HEK293T (cell line): ENCODE data around the gene FAM81A.
"Not testable (repeated sequence)": the region's sequence is repeated elsewhere in the genome, so short reads cannot be mapped to it uniquely, and the experiment has no call there.

Experiments
- CTCF ChIA-PET: fragments of 350-600 bp; formaldehyde crosslinking; extraction: SDS; loops from one replicate; lab custom pipeline; 2021; ENCODE audit warnings: antibody characterized with exemption, inconsistent platforms; lab: Yijun Ruan, JAX
- POLR2A ChIA-PET: fragments of 350-600 bp; formaldehyde crosslinking; extraction: SDS; loops from one replicate; lab custom pipeline; 2020; ENCODE audit warnings: antibody characterized with exemption, inconsistent platforms; lab: Yijun Ruan, JAX
- DNase-seq: peaks from one replicate; pipeline ENCODE4 v3.0.0; 2012; ENCODE audit warnings: mixed read lengths; ENCODE audit errors: extremely low spot score
- ARNT ChIP-seq: fragments of 450-650 bp; IDR thresholded peaks from 2 replicates; pipeline ENCODE4 v1.6.1; 2017; ENCODE audit warnings: mild to moderate bottlenecking
- BHLHE40 ChIP-seq: fragments of 450-650 bp; IDR thresholded peaks from 2 replicates; pipeline ENCODE4 v1.6.1; 2016; ENCODE audit warnings: mild to moderate bottlenecking, moderate library complexity, borderline replicate concordance
- CTBP1 ChIP-seq: fragments of 450-650 bp; IDR thresholded peaks from 2 replicates; pipeline ENCODE4 v1.6.1; 2016; ENCODE audit warnings: borderline replicate concordance
- ELF4 ChIP-seq: fragments of 450-650 bp; IDR thresholded peaks from 2 replicates; pipeline ENCODE4 v1.6.1; 2017; ENCODE audit warnings: antibody characterized with exemption
- FOXA1 ChIP-seq: fragments of 450-650 bp; IDR thresholded peaks from 2 replicates; pipeline ENCODE4 v1.6.1; 2016; ENCODE audit warnings: mild to moderate bottlenecking
- FOXK2 ChIP-seq: fragments of 450-650 bp; IDR thresholded peaks from 2 replicates; pipeline ENCODE4 v1.6.1; 2016; ENCODE audit warnings: mild to moderate bottlenecking
- FOXM1 ChIP-seq: fragments of 450-650 bp; IDR thresholded peaks from 2 replicates; pipeline ENCODE4 v1.6.1; 2017; ENCODE audit warnings: mild to moderate bottlenecking, borderline replicate concordance
- HDGF ChIP-seq: fragments of 450-650 bp; IDR thresholded peaks from 2 replicates; pipeline ENCODE4 v1.6.1; 2017; ENCODE audit warnings: antibody characterized with exemption, borderline replicate concordance
- L3MBTL2 ChIP-seq: fragments of 450-650 bp; conservative IDR thresholded peaks from 2 replicates; pipeline ENCODE4 v1.6.1; 2016; ENCODE audit warnings: mild to moderate bottlenecking
- LEF1 ChIP-seq: fragments of 450-650 bp; IDR thresholded peaks from 2 replicates; pipeline ENCODE4 v1.6.1; 2017; ENCODE audit warnings: mild to moderate bottlenecking, borderline replicate concordance
- NFRKB ChIP-seq: fragments of 450-650 bp; IDR thresholded peaks from 2 replicates; pipeline ENCODE4 v1.6.1; 2016; ENCODE audit warnings: mild to moderate bottlenecking, moderate library complexity
- SP1 ChIP-seq: fragments of 450-650 bp; IDR thresholded peaks from 2 replicates; pipeline ENCODE4 v1.6.1; 2017
- SUZ12 ChIP-seq: fragments of 450-650 bp; IDR thresholded peaks from 2 replicates; pipeline ENCODE4 v1.6.1; 2016; ENCODE audit warnings: mild to moderate bottlenecking
- TARDBP ChIP-seq: fragments of 450-650 bp; IDR thresholded peaks from 2 replicates; pipeline ENCODE4 v1.6.1; 2016
- ZNF384 ChIP-seq: fragments of 450-650 bp; IDR thresholded peaks from 2 replicates; pipeline ENCODE4 v1.6.1; 2016
- TF ChIP-seq, protein P1 (sequence below): fragments of 450-650 bp; IDR thresholded peaks from 2 replicates; pipeline ENCODE4 v1.6.1; 2016

The FAM81A gene

DNA sequence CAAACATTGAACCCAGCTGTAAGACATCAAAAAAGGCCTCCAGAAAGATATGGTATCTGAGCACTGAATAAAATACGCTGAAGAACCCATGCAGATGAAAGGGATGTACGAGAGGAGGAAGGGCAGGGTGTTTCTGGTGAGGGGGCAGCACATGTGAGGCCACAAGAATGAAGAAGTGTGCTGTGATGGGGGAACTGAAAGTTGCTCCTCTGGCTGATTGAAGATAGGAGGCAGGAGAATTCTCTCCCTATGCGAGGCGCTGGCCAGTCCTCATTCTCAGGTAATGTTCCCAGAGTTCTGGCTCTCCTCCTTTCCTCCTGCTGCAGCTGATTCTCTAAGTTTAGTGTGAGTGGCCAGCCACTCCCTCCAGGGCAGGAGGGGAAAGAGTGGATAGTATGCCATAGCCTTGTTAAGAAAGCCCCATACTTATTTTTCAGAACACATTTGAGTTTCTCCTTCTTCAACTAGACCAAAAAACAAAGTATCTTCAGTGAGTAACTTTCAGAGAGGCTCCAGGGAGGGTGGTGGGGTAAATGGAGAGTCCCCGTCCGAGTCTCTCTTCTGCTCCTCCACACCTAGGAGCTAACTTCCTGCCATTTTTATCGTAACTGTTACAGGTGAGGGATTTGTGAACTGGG is 38.4 kb upstream of the FAM81A start:
- POLR2A ChIA-PET: interaction anchor here (1.6 kb wide), 1 partner anchor 27 kb away, joined by 4 read pairs; the partner anchor contains the start of gene MYO1E
- CTCF ChIA-PET: no interaction called here
- TF ChIP-seq, protein P1, sequence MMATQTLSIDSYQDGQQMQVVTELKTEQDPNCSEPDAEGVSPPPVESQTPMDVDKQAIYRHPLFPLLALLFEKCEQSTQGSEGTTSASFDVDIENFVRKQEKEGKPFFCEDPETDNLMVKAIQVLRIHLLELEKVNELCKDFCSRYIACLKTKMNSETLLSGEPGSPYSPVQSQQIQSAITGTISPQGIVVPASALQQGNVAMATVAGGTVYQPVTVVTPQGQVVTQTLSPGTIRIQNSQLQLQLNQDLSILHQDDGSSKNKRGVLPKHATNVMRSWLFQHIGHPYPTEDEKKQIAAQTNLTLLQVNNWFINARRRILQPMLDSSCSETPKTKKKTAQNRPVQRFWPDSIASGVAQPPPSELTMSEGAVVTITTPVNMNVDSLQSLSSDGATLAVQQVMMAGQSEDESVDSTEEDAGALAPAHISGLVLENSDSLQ: no peak
- TF ChIP-seq CTBP1 (no peak), ZNF384 (no peak), HDGF (no peak), BHLHE40 (no peak), FOXM1 (no peak), TARDBP (no peak), L3MBTL2 (no peak), ELF4 (no peak), LEF1 (no peak), SP1 (no peak), FOXK2 (no peak)
- no peak for DNase-seq

DNA sequence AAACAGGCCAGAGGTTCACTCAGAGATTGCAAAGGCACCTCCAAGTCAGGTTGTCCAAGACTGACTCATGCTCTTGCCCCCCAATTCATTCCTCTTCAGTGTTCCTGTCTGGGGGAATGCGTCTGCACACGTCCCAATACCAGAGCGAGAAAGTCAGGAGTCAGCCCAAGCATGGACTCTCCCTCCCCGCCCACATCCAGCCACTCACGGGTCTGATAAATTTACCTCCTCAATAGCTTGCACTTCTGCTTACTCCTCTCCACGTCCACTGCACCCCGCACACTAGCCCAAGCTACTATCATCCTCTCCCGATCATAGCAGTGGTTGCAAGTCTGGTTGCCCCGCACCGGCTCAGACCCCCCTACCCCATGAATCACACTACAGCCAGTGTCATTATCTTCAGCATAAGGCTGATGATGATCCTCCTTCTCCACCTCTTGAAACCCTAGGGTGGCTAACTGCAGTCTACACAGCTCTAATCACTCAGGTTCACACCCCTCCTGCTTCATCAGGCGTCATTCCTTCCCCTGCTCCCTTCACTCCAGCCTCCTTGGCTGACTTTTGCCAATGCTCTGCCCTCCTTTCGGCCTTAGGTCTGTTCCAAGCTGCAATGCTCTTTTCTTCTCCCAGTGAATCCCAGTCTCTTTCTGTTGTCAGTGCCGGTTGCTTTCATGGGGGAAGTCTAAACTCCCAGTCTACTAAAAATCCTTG is 37.7 kb upstream of the FAM81A start:
- ChIA-PET CTCF (no interaction called here), POLR2A (interaction anchor here (1.6 kb wide), 1 partner anchor 27 kb away, joined by 4 read pairs; the partner anchor contains the start of gene MYO1E)
- no peak for TF ChIP-seq TARDBP
- TF ChIP-seq FOXA1: no peak
- no peak for TF ChIP-seq SP1
- no peak for TF ChIP-seq HDGF
- TF ChIP-seq NFRKB: no peak
- TF ChIP-seq, protein P1: no peak
- no peak for TF ChIP-seq BHLHE40
- TF ChIP-seq CTBP1: no peak
- TF ChIP-seq FOXK2: no peak
- TF ChIP-seq LEF1: no peak
- TF ChIP-seq L3MBTL2: no peak
- TF ChIP-seq ARNT: no peak
- no peak for TF ChIP-seq SUZ12
- no peak for TF ChIP-seq FOXM1
- TF ChIP-seq ELF4: no peak
- TF ChIP-seq ZNF384: no peak
- DNase-seq: no peak

DNA sequence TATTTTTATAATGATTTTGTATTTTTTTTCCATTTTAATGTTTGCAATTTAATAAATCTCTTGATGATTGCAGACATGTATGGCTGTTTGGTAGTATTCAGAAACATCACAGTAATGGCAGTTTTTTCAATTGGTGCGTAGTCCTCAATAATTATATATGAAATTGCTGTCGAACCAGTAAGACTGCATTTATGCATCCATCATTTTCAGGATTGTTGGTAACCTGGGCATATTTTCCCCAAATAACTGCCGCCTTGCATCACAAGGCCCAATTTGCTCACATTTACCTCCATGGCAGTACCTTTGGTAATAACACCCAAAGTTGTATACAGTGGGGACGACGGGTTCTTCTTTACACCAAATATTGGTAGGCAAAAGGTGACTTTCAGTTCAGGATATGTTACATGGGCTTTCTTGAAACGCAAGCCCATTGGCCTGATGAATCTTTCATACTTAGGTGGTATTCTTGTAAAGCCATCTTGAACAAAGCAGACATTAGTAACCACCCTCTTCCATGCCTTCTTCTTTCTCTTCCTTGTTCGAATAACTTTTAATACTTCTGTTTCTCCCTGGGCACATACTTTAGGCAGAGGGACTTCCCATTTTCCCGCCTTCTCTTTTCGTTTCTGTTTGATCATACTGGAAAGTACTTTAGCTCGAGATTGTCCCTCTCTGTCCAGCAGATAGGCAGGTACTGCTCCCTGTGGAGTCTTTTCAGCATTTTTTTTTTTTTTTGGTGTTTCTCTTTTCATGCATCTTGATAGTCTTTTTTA is 36.7 kb upstream of the FAM81A start:
- POLR2A ChIA-PET, CTCF ChIA-PET, DNase-seq: not testable (repeated sequence)

DNA sequence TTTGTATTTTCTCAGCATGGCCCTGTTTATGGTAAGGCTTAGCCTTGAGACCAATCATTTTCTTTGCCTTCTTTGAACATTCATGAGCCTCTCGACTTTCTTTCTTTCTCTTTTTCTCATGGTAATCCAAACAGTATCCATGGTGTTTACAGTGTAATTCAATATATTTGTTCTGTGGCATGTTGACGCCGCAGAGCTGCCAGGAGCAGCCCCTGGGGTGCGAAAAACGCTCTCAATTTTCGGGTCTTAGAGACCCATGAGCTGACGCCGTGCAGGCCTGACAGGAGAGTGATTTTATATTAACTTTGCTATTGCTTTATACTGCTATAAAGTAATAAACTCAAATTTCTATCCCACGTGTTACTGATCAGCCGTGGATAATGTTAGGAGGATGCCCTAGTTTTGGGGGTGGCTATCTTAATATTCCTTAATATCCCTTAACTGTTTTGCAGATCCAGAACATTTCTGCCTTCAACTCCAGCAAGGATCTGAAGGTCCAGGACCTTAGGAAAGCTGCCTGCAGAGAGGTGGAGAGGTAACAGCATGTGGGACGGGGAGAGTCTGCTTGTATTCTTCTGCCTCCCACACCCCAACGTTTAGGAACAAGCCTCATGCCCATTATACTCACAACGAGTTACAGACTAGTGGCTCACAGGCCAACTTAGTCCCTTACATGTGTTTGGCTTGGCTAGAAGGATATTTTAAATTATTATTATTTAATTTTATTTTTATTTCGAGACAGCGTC is 36.0 kb upstream of the FAM81A start:
- ChIA-PET POLR2A (no interaction called here), CTCF (no interaction called here)
- TF ChIP-seq CTBP1 (no peak), HDGF (no peak), LEF1 (no peak), FOXA1 (no peak), BHLHE40 (no peak), NFRKB (no peak), ARNT (no peak), ELF4 (no peak), TARDBP (no peak), FOXK2 (no peak), FOXM1 (no peak), L3MBTL2 (no peak)
- TF ChIP-seq, protein P1: no peak
- no peak for DNase-seq

DNA sequence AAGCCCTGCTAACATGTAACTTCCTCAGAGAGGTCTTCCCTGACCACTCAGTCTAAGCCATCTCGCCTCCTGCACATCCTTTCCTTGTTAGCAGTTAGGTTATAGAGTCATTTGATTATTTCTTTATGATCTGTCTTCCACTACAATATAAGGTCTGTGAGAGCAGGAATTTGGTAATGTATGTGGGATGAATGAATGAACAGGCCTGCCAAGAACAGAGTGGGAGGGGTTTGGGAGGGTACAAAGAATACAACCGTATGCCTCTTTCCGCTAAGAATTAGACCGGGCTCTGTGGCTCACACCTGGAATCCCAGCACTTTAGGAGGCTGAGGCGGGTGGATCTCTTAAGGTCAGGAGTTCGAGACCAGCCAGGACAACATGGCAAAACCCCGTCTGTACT is 32.9 kb upstream of the FAM81A start:
- ChIA-PET CTCF (no interaction called here), POLR2A (no interaction called here)
- DNase-seq: no peak
- no peak for TF ChIP-seq CTBP1

DNA sequence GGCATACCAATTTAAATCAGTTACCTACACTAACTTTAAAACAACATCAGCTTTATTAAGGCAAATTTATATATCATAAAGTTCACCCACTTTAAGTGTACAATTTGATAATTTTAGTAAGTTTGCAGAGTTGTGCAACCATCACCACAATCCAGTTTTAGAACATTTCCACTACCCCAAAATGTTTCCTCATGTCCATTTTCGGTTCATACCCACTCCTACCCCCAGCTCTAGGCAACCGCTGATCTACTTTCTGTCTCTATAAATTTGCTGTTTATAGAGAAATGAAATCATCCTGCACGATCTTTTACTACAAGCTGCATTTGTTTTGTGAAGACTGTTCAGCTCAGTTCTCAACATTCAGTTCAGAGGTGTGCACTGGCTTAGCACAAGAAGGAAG is 31.5 kb upstream of the FAM81A start:
- DNase-seq: no peak
- no peak for TF ChIP-seq SP1
- TF ChIP-seq FOXM1: no peak
- TF ChIP-seq CTBP1: no peak
- TF ChIP-seq SUZ12: no peak
- TF ChIP-seq BHLHE40: no peak
- TF ChIP-seq ARNT: no peak
- POLR2A ChIA-PET: no interaction called here
- CTCF ChIA-PET: no interaction called here
